Endothelial cell of umbilical vein (primary cell): Measurements from ENCODE around the gene EDRF1.
"Not testable (repeated sequence)": the region's sequence is repeated elsewhere in the genome, so short reads cannot be mapped to it uniquely, and the experiment has no call there.

Experiments used
- EZH2 ChIP-seq: IDR thresholded peaks from 2 replicates; pipeline ENCODE4 v1.6.1; 2012; ENCODE audit warnings: borderline replicate concordance, low read depth, mild to moderate bottlenecking, moderate library complexity, low read length, inconsistent platforms; ENCODE audit not compliant: severe bottlenecking
- FOS ChIP-seq: IDR thresholded peaks from 2 replicates; pipeline ENCODE4 v1.6.1; 2011; ENCODE audit warnings: mild to moderate bottlenecking, low read length, moderate library complexity, borderline replicate concordance; ENCODE audit not compliant: insufficient read depth
- GATA2 ChIP-seq: IDR thresholded peaks from 2 replicates; pipeline ENCODE4 v1.7.0; 2011; ENCODE audit warnings: low read depth, mild to moderate bottlenecking, moderate library complexity, mixed read lengths, low read length; ENCODE audit not compliant: insufficient read length, insufficient read depth
- JUN ChIP-seq: IDR thresholded peaks from 2 replicates; pipeline ENCODE4 v1.6.1; 2011; ENCODE audit warnings: borderline replicate concordance, low read depth; ENCODE audit not compliant: insufficient read length, insufficient read depth
- MYC ChIP-seq: IDR thresholded peaks from one replicate; pipeline ENCODE4 v1.6.1; 2011; ENCODE audit warnings: mild to moderate bottlenecking, low read depth, low read length
- POLR2A ChIP-seq: IDR thresholded peaks from 2 replicates; pipeline ENCODE4 v1.6.1; 2012; ENCODE audit warnings: low read depth, mild to moderate bottlenecking, control low read depth, low read length
- POLR2AphosphoS5 ChIP-seq: IDR thresholded peaks from 2 replicates; pipeline ENCODE4 v1.6.1; 2012; ENCODE audit warnings: low read depth, mild to moderate bottlenecking, control low read depth, low read length, moderate library complexity; ENCODE audit not compliant: insufficient read depth
- TF ChIP-seq, protein P1 (sequence below): IDR thresholded peaks from 2 replicates; pipeline ENCODE4 v1.6.1; 2011; ENCODE audit not compliant: insufficient read depth, insufficient read length
- TF ChIP-seq, protein P2 (sequence below), 2 donors: IDR thresholded peaks; 1 replicate in 1 of 2; 2 replicates in 1 of 2; pipeline ENCODE4 v1.5.1; 2011; ENCODE audit warnings: low read length in 2 of 2, mild to moderate bottlenecking in 2 of 2, moderate library complexity in 2 of 2, control low read depth in 1 of 2, inconsistent platforms in 1 of 2, low read depth in 1 of 2; ENCODE audit not compliant: insufficient read depth in 1 of 2; ENCODE audit errors: extremely low read depth in 1 of 2

DNA sequence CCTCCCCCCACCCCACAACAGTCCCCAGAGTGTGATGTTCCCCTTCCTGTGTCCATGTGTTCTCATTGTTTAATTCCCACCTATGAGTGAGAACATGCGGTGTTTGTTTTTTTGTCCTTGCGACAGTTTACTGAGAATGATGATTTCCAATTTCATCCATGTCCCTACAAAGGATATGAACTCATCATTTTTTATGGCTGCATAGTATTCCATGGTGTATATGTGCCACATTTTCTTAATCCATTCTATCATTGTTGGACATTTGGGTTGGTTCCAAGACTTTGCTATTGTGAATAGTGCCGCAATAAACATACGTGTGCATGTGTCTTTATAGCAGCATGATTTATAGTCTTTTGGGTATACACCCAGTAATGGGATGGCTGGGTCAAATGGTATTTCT lies 4.8 kb upstream of the EDRF1 start:
- TF ChIP-seq POLR2AphosphoS5, POLR2A, EZH2, JUN, MYC, GATA2, FOS: not testable (repeated sequence)
- TF ChIP-seq, protein P1, sequence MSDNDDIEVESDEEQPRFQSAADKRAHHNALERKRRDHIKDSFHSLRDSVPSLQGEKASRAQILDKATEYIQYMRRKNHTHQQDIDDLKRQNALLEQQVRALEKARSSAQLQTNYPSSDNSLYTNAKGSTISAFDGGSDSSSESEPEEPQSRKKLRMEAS: not testable (repeated sequence)
- TF ChIP-seq, protein P2, sequence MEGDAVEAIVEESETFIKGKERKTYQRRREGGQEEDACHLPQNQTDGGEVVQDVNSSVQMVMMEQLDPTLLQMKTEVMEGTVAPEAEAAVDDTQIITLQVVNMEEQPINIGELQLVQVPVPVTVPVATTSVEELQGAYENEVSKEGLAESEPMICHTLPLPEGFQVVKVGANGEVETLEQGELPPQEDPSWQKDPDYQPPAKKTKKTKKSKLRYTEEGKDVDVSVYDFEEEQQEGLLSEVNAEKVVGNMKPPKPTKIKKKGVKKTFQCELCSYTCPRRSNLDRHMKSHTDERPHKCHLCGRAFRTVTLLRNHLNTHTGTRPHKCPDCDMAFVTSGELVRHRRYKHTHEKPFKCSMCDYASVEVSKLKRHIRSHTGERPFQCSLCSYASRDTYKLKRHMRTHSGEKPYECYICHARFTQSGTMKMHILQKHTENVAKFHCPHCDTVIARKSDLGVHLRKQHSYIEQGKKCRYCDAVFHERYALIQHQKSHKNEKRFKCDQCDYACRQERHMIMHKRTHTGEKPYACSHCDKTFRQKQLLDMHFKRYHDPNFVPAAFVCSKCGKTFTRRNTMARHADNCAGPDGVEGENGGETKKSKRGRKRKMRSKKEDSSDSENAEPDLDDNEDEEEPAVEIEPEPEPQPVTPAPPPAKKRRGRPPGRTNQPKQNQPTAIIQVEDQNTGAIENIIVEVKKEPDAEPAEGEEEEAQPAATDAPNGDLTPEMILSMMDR (IDR thresholded peaks at IDR 0.05; ENCODE audit: extremely low read depth in 1 of 2, insufficient read depth in 1 of 2, low read depth in 1 of 2, low read length in 2 of 2): not testable (repeated sequence)
